HepG2 (cell line): Measurements from ENCODE around the gene CDC42EP3. TPM values are rescaled to one million over a fixed set of nuclear protein-coding genes. Genes with fewer than 3 reads are reported as not detected.

Experiments used
- ATAC-seq: fragments of 200-7000 bp; cut with Tn5 transposase; 3 replicates; pipeline ENCODE4 v1.9.1; 2020; ENCODE audit warnings: mild to moderate bottlenecking, moderate library complexity
- BruUV-seq: library from RNA; stranded (reverse); fragments of 400-500 nt; replicated peaks from 2 replicates; lab custom pipeline; 2021; lab: Mats Ljungman, UMichigan
- CTCF ChIA-PET: fragments of 300-600 bp; formaldehyde crosslinking; extraction: SDS; loops from one replicate; lab custom pipeline; 2021; ENCODE audit warnings: low total read pairs, inconsistent platforms, low intra/inter-chr PET ratio; lab: Yijun Ruan, JAX
- POLR2A ChIA-PET: fragments of 350-600 bp; sonication (Branson Sonifier 250); formaldehyde crosslinking; loops from one replicate; lab custom pipeline; 2020; ENCODE audit warnings: antibody characterized with exemption, inconsistent platforms; lab: Yijun Ruan, JAX
- DNase-seq: peaks from one replicate; pipeline ENCODE4 v3.0.0-alpha.2; 2015; ENCODE audit warnings: low spot score
- FAIRE-seq: peaks from 3 replicates; lab custom pipeline; 2011; peaks lifted over from hg19 to GRCh38; lab: Jason Lieb, UNC
- H2AFZ ChIP-seq: one replicate; pipeline ENCODE4 v1.6.1; 2011; ENCODE audit warnings: low read length, inconsistent platforms
- H3K27ac ChIP-seq: fragments of 300-600 bp; 3 replicates; pipeline ENCODE4 v1.8.0; 2011; ENCODE audit warnings: mixed run types, mild to moderate bottlenecking, mixed read lengths, low read length, inconsistent platforms; ENCODE audit not compliant: insufficient read depth; ENCODE audit errors: extremely low read length
- H3K27me3 ChIP-seq, 2 experiments: fragments of 200-600 bp in 1 of 2; 2 replicates in 1 of 2; 3 replicates in 1 of 2; pipeline versions ENCODE4 v1.6.0 to v1.8.0; 2011; ENCODE audit warnings: low read length in 2 of 2, mild to moderate bottlenecking in 2 of 2, moderate library complexity in 2 of 2, inconsistent platforms in 1 of 2; ENCODE audit not compliant: insufficient read depth in 2 of 2, control insufficient read depth in 1 of 2
- H3K36me3 ChIP-seq, 2 experiments: fragments of 200-600 bp in 1 of 2; replicated peaks in 1 of 2; 2 replicates in 1 of 2; 3 replicates in 1 of 2; pipeline versions ENCODE4 v1.5.1 to v1.8.0; 2011; ENCODE audit warnings: low read length in 2 of 2, inconsistent platforms in 1 of 2; ENCODE audit not compliant: insufficient read depth in 2 of 2, control insufficient read depth in 1 of 2
- H3K4me1 ChIP-seq: 2 replicates; pipeline ENCODE4 v1.5.1; 2012; ENCODE audit warnings: low read length, inconsistent platforms; ENCODE audit not compliant: insufficient read depth
- H3K4me2 ChIP-seq: 2 replicates; pipeline ENCODE4 v1.6.0; 2011; ENCODE audit warnings: low read depth, low read length, inconsistent platforms
- H3K4me3 ChIP-seq, 3 experiments: fragments of 200-600 bp in 1 of 3; sonication (generic), shearing (Covaris generic) in 1 of 3; replicated peaks in 1 of 3; 2 replicates each; pipeline ENCODE4 v1.5.1; 2011 to 2016; ENCODE audit warnings: low read length in 3 of 3, inconsistent platforms in 2 of 3, low read depth in 2 of 3, mild to moderate bottlenecking in 2 of 3, control low read depth in 1 of 3, mixed read lengths in 1 of 3; ENCODE audit not compliant: insufficient read depth in 1 of 3
- H3K79me2 ChIP-seq: one replicate; pipeline ENCODE4 v1.6.1; 2011; ENCODE audit warnings: low read length, inconsistent platforms; ENCODE audit not compliant: insufficient read depth
- H3K9ac ChIP-seq: 2 replicates; pipeline ENCODE4 v1.6.0; 2011; ENCODE audit warnings: mild to moderate bottlenecking, low read depth, low read length, inconsistent platforms; ENCODE audit not compliant: insufficient read depth
- H3K9me3 ChIP-seq: 2 replicates; pipeline ENCODE4 v1.5.1; 2012; ENCODE audit warnings: mild to moderate bottlenecking, low read length
- H4K20me1 ChIP-seq: 2 replicates; pipeline ENCODE4 v1.6.0; 2011; ENCODE audit warnings: inconsistent platforms, mild to moderate bottlenecking, low read length, moderate library complexity; ENCODE audit not compliant: insufficient read depth
- EHMT2 ChIP-seq: fragments of 200-600 bp; sonication (generic); IDR thresholded peaks from 2 replicates; pipeline ENCODE4 v1.7.0; 2017; ENCODE audit warnings: antibody characterized with exemption, low read depth, low read length, borderline replicate concordance
- ESRRA ChIP-seq: sonication (generic); formaldehyde crosslinking; IDR thresholded peaks from 2 replicates; pipeline ENCODE4 v1.5.1; 2020; ENCODE audit warnings: mild to moderate bottlenecking, low read depth, missing genetic modification reagents
- FOXA1 ChIP-seq, 2 experiments: fragments of 450-650 bp in 1 of 2; sonication (generic) in 1 of 2; formaldehyde crosslinking in 1 of 2; IDR thresholded peaks; 2 replicates each; pipeline versions ENCODE4 v1.4.0 to v1.6.1; 2016 to 2020; ENCODE audit warnings: missing genetic modification reagents in 1 of 2
- GTF2F1 ChIP-seq: fragments of 150-350 bp; IDR thresholded peaks from 2 replicates; pipeline ENCODE4 v1.6.1; 2014; ENCODE audit warnings: low read length
- MIXL1 ChIP-seq: IDR thresholded peaks from 2 replicates; pipeline ENCODE4 v1.6.1; 2016
- NPAS2 ChIP-seq: sonication (generic); formaldehyde crosslinking; IDR thresholded peaks from 2 replicates; pipeline ENCODE4 v1.8.0; 2022; ENCODE audit warnings: mild to moderate bottlenecking, missing genetic modification reagents, borderline replicate concordance
- POLR2G ChIP-seq: fragments of 200-400 bp; formaldehyde crosslinking; IDR thresholded peaks from 2 replicates; pipeline ENCODE4 v1.6.1; 2018; ENCODE audit warnings: mild to moderate bottlenecking, low read depth, low read length, moderate library complexity
- RNF2 ChIP-seq: fragments of 450-650 bp; conservative IDR thresholded peaks from 2 replicates; pipeline ENCODE4 v1.6.1; 2016; ENCODE audit warnings: low read depth
- TEF ChIP-seq: sonication (generic); formaldehyde crosslinking; IDR thresholded peaks from 2 replicates; pipeline ENCODE4 v1.5.0; 2020; ENCODE audit warnings: missing genetic modification reagents
- THYN1 ChIP-seq: sonication (generic); formaldehyde crosslinking; IDR thresholded peaks from 2 replicates; pipeline ENCODE4 v1.8.1; 2023; ENCODE audit warnings: low read depth, mild to moderate bottlenecking, moderate library complexity, missing genetic modification reagents, borderline replicate concordance
- ZBTB1 ChIP-seq: sonication (generic); formaldehyde crosslinking; IDR thresholded peaks from 2 replicates; pipeline ENCODE4 v1.4.0; 2020; ENCODE audit warnings: missing genetic modification reagents, borderline replicate concordance
- ZFP41 ChIP-seq: sonication (generic); formaldehyde crosslinking; IDR thresholded peaks from 2 replicates; pipeline ENCODE4 v1.4.0; 2020; ENCODE audit warnings: mild to moderate bottlenecking, missing genetic modification reagents, borderline replicate concordance
- ZNF224 ChIP-seq: sonication (generic); formaldehyde crosslinking; IDR thresholded peaks from 2 replicates; pipeline ENCODE4 v1.5.0; 2020; ENCODE audit warnings: mild to moderate bottlenecking, missing genetic modification reagents
- ZNF512B ChIP-seq: sonication (generic); formaldehyde crosslinking; IDR thresholded peaks from 2 replicates; pipeline ENCODE4 v1.5.1; 2020; ENCODE audit warnings: missing genetic modification reagents, mild to moderate bottlenecking, borderline replicate concordance
- in situ Hi-C: cut with HindIII; loops from 2 replicates; pipeline ENCODE4 v1.10.0; 2017; ENCODE audit warnings: low pct_unique_long_range_greater_than_20kb; ENCODE audit not compliant: extremely low pct_ligation_motif_present
- intact Hi-C: fragments of 100-400 bp; cut with micrococcal nuclease; formaldehyde crosslinking; loops from one replicate; pipeline ENCODE4 v1.10.0; 2022; ENCODE audit not compliant: unreplicated experiment
- polyA plus RNA-seq, 8 experiments: library from polyadenylated mRNA; depleted of rRNA in 3 of 8; stranded (reverse) in 7 of 8; unstranded in 1 of 8; fragments of >200 nt; fragmentation: Illumina TruSeq in 4 of 8; extraction: Trizol in 4 of 8; gene quantifications; 2 replicates each; pipeline versions ENCODE4 v1.2.1 to v1.2.3, GENCODE V29; 2011 to 2016; ENCODE audit warnings: low read depth in 4 of 8, missing spikeins in 1 of 8, mixed read lengths in 1 of 8; ENCODE audit not compliant: insufficient read depth in 1 of 8
- total RNA-seq, 5 experiments: library from RNA; depleted of rRNA; stranded (reverse); fragments of >200 nt; fragmentation: Illumina TruSeq; extraction: Trizol; gene quantifications; 2 replicates each; pipeline ENCODE4 v1.2.3, GENCODE V29; 2016; ENCODE audit warnings: low read depth in 1 of 5
- TF ChIP-seq, protein P1 (sequence below): sonication (generic); formaldehyde crosslinking; IDR thresholded peaks from 2 replicates; pipeline ENCODE4 v1.9.0; 2021; ENCODE audit warnings: missing genetic modification reagents, borderline replicate concordance

Gene CDC42EP3
- total and polyA plus RNA-seq, 2 of the 13 experiments (the other 11 are each of a cell fraction or from before 2014, with no cell fraction given): 0.01 TPM; not detected in 1

GRCh38 chr2:37627710-37628109 lies 43.7 kb downstream of the CDC42EP3 start:
- no peak for FAIRE-seq
- H3K79me2 ChIP-seq: no peaks in the 10 kb centered on the region
- no peaks in the 10 kb centered on the region for H3K9me3 ChIP-seq
- H3K36me3 ChIP-seq: no peaks in the 10 kb centered on the region
- no peak overlapping the region for H3K27ac ChIP-seq
- ChIA-PET CTCF (no interaction called here), POLR2A (no interaction called here)
- H2AFZ ChIP-seq: no peak overlapping the region
- no peak overlapping the region for H3K4me2 ChIP-seq
- no TSS peak for BruUV-seq
- H4K20me1 ChIP-seq: no peaks in the 10 kb centered on the region
- no peaks in the 10 kb centered on the region for H3K4me1 ChIP-seq
- peaks cover 0 to 7% of the 10 kb centered on the region in 2 experiments; a peak in 1 of 5 replicates for H3K27me3 ChIP-seq
- TF ChIP-seq, protein P1, sequence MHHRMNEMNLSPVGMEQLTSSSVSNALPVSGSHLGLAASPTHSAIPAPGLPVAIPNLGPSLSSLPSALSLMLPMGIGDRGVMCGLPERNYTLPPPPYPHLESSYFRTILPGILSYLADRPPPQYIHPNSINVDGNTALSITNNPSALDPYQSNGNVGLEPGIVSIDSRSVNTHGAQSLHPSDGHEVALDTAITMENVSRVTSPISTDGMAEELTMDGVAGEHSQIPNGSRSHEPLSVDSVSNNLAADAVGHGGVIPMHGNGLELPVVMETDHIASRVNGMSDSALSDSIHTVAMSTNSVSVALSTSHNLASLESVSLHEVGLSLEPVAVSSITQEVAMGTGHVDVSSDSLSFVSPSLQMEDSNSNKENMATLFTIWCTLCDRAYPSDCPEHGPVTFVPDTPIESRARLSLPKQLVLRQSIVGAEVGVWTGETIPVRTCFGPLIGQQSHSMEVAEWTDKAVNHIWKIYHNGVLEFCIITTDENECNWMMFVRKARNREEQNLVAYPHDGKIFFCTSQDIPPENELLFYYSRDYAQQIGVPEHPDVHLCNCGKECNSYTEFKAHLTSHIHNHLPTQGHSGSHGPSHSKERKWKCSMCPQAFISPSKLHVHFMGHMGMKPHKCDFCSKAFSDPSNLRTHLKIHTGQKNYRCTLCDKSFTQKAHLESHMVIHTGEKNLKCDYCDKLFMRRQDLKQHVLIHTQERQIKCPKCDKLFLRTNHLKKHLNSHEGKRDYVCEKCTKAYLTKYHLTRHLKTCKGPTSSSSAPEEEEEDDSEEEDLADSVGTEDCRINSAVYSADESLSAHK (CRISPR knock-in tag): no peak
- TF ChIP-seq THYN1 (no peak), ZNF512B (no peak), MIXL1 (no peak), RNF2 (no peak), POLR2G (no peak), ZNF224 (CRISPR knock-in tag) (no peak), TEF (CRISPR knock-in tag) (no peak), ZFP41 (CRISPR knock-in tag) (no peak), ESRRA (no peak), GTF2F1 (no peak), ZBTB1 (no peak), EHMT2 (no peak), NPAS2 (CRISPR knock-in tag) (no peak), FOXA1 (IDR thresholded peaks at IDR 0.05) (no peak), FOXA1 (CRISPR knock-in tag; IDR thresholded peaks at IDR 0.05) (no peak)
- intact Hi-C loops (no loop called here), in situ Hi-C loops (no loop called here)
- no peak overlapping the region for H3K9ac ChIP-seq
- no peak for ATAC-seq
- DNase-seq: no peak
- no peak overlapping the region for H3K4me3 ChIP-seq
